GM21786 (cell line): ENCODE measurements around the gene TMEM43.
"Not testable (repeated sequence)": the region's sequence is repeated elsewhere in the genome, so short reads cannot be mapped to it uniquely, and the experiment has no call there.

ENCODE experiments used
- ATAC-seq: cut with Tn5 transposase; IDR thresholded peaks from one replicate; pipeline ENCODE4 v1.9.1; 2021; ENCODE audit not compliant: unreplicated experiment

The TMEM43 gene, protein sequence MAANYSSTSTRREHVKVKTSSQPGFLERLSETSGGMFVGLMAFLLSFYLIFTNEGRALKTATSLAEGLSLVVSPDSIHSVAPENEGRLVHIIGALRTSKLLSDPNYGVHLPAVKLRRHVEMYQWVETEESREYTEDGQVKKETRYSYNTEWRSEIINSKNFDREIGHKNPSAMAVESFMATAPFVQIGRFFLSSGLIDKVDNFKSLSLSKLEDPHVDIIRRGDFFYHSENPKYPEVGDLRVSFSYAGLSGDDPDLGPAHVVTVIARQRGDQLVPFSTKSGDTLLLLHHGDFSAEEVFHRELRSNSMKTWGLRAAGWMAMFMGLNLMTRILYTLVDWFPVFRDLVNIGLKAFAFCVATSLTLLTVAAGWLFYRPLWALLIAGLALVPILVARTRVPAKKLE

DNA sequence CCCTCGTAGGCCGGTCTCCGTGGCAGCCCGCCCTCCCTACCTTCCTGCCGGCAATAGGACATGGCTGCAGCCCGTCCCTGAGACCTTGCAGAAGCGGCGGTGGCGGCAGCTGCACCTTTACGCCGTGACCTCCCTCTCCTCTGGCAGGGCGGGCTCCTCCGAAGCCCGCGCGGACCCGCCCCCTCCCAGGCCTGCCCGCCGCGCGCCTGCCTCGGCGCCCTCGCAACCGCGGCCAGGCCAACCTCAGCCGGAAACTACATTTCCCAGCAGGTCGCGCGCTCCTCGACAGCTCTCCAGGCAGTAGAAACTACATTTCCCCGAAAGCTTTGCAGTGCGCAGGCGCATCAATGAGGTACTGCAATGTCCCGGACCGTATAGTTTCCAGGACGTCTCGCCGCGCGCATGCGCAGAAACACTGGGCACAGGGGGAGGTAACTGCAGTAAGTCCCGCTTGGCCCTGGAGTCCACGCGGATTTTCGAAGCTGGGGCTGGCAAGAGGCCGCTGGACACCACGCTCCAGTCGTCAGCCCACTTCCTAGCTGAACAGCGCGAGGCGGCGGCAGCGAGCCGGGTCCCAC is at the start of gene TMEM43, which contains the start of gene CHCHD4:
TMEM43 (plus strand) TSS at position 438 of the 578 bp plus-strand sequence. CDS start 142 bp downstream, outside the sequence.
CHCHD4 (minus strand) TSS at position 256 of the 578 bp plus-strand sequence; CDS start at position 62, 194 bp downstream.
- ATAC-seq, result peak; percentile 84

DNA sequence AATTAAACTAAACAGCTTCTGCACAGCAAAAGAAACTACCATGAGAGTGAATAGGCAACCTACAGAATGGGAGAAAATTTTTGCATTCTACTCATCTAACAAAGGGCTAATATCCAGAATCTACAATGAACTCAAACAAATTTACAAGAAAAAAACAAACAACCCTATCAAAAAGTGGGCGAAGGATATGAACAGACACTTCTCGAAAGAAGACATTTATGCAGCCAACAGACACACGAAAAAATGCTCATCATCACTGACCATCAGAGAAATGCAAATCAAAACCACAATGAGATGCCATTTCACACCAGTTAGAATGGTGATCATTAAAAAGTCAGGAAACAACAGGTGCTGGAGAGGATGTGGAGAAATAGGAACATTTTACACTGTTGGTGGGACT is 49.6 kb upstream of the TMEM43 start:
- ATAC-seq, result not testable (repeated sequence)

DNA sequence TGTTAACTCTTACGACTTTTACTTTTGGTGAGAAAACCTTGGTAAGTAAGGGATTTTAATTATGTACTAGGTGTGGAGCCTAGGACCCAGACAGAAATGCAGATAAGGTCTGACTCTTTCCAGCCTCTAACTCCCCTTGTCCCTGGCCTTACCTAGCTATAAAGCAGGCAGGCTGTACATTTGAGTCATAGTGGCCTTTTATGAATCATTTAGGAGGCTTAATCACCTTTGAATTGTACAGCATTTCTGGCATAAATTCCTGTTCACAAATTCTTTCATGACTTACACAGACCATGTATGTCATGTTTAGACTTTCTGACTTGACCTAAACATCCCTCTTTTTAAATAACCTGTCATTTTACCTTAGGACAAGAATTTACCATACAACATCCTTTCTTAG is 47.5 kb upstream of the TMEM43 start:
- ATAC-seq, result no peak

DNA sequence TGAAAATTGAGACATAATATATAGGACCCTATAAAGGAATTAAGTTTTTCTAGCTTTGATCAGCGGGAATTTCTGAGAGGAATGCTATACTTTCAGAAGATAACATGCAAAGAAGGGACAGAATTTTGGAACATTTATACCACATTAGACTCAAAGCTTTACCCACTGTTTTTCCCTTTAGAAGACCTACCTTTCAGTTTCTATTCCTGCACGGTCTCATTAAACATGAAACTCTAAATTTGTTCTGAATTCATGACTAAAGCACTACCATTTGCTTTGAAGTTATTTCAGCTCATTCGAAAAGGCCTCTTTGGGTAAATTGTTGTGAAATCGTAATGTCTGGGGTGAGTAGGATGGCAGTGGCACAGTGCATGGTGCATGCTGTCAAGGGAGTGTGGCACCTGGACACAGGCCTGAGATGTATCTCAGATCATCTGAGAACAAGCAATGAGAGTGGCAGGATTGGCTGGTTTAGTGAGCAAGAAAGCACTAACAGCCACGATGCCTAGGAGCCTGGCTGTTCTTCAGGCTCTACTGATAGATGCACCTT is 42.7 kb upstream of the TMEM43 start:
- no peak for ATAC-seq

DNA sequence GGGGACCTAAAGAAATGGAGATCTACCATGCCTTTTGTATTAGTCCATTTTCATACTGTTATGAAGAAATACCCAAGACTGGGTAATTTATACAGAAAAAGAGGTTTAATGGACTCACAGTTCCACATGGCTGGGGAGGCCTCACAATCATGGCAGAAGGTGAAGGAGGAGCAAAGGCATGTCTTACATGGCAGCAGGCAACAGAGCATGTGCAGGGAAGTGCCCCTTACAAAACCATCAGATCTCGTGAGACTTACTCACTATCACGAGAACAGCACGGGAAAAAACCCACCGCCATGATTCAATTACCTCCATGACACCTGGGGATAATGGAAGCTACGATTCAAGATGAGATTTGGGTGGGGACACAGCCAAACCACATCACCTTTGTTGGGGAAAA is 37.4 kb upstream of the TMEM43 start:
- ATAC-seq, result not testable (repeated sequence)

DNA sequence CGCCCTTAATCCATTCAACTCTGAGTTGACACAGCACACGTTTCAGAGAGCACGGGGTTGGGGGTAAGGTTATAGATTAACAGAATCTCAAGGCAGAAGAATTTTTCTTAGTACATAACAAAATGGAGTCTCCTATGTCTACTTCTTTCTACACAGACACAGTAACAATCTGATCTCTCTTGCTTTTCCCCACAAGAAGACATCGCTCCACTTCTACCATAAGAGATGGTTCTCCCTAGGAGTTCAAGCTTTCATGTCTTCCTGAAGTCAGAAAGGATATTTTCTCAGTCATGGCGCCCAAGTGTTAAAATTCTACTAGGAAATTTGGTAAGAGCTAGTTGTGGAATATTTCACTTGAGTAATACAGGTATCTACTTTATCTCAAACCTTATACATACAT is 32.9 kb upstream of the TMEM43 start:
- ATAC-seq, result not testable (repeated sequence)

DNA sequence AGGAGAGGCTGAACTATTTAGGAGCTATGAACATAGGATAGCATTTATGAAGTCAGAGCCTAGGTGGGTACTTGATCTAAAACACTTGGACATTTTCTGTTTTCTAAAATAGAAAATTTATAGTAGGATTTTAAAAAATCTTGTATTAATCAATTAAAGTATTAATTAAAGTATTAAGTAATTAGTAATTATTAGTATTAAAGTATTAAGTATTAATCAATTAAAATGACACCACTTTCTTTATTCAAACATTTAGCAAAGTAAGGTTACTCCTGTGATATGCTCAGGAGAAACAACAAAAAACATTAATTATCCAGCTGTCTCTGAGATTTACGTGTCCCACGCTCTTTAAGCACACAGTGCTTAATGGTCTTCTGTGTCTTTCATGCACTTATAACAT is 32.4 kb upstream of the TMEM43 start:
- no peak for ATAC-seq

DNA sequence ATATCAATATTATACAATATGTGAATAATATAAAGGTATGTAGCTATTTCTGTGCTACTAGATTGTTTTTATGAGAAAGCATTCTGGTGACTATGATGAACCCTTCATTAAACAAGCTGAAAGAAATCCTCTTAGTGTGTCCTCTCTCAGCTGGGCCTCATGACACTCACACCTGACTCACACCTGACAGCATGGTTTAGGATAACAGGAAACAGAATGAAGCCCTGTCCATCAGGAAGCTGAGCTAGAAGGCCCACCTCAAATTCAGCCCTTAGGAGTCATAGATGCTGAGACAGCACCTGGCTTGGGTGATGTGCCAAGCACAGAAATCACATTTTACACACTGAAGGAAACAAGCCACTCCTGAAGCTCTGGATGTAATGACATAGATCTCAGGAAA is 31.0 kb upstream of the TMEM43 start:
- no peak for ATAC-seq

DNA sequence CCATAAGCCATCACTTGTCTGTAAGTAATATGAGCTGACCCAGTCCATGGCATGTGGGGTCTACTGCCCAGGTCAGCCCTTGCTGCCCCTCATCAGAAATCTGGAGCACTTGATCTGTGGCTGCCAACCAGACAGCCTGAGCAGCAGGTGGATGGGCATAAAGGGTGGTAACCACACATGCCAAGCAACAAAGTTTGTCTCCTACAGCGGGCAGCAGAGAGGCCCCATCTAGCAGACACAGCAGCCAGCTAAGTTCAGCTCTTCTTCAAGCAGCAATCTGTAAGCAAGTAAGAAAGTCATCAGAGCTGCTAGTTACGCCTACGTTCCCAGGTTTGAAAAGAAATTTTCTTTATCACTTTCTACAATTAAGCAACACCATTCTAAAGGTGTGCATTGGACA is 28.1 kb upstream of the TMEM43 start:
- no peak for ATAC-seq

DNA sequence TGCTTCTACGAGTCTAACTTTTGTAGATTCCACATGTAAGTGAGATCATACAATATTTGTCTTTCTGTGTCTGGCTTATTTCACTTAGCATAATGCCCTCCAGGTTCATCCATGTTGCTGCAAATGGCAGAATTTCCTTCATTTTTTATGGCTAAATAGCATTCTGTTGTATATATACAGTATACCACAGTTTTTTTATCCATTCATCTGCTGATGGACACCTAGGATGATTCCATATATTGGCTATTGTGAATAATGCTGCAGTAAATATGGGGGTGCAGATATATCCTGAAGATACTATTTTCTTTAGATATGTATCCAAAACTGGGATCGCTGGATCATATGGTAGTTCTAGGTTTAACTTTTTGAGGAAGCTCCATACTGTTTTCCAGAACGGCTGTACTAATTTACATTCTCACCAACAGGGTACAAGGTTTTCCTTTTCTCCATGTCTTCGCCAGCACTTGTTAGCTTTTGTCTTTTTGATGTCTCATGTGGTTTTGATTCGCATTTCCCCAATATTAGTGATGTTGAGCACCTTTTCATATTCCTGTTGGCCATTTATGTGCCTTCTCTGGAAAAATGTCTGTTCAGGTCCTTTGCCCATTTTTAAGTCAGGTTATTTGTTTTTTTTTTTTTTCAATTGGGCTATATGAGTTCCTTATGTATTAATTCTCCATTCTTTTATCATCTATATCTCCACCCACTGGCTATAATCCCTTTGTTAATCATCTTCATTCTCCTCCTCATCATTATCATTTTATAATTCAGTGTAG is 27.0 kb upstream of the TMEM43 start:
- no peak for ATAC-seq

DNA sequence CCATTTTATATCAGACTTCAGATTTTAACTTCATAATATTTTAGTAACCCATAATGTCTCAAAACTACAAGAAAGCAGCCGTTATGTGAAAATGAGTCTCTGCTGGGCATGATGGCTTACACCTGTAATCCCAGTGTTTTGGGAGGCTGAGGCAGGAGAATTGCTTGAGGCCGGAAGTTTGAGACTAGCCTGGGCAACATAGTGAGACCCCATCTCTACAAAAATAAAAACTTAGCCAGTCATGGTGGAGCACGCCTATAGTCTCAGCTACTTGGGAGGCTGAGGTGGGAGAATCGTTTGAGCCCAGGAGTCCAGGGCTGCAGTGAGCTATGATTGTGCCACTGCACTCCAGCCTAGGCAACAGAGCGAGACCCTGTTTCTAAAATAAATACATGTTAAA is 15.0 kb upstream of the TMEM43 start:
- ATAC-seq, result not testable (repeated sequence)

DNA sequence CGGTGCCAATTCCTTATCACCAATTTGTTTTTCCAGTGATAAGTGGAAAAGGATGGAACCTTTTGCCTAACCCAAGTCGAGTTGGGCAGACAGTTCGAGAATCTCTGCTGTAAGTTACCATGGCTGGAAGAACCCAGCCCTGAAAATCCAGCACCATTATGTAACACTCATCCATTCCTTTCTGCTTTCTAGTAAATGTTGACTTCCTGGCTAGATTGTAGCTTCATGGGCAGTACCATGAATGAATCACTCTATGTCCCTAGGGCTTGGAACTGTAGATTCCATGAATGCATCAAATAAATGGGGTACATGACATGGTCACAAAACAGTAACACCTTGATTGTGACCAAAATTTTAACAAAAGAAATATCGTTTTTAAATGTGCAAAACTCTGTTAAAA is 14.2 kb upstream of the TMEM43 start:
- ATAC-seq, result no peak

DNA sequence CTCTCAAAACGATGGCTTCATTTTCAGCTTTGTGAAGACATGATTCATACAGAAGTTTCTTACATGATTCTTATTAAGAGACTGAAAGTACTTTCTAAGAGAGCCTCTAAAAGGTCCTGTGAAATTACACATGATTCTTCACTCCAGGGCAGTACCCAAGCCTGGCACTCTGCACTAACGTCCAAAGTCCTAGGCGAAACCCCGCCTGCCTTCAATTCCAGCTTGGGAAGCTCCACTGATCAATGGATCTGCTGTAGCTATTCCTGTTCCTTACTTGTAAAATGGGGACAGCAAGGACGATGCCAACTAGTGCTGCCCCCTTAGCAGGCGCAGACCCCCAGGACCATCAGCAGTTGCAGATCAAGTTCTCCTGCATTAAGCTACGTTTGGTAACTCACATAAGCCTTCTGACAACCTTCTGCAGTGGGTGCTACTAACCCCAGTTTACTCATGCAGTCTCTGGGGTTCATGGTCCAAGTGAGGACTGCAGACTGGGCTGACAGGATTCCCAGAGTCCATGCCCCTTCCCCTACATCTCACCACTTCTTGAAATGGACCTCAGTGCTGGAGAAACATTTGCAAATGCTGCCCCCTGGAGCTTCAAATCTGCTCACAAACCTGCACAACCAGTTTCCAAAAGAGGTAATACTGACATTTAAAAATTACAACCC is 10.8 kb upstream of the TMEM43 start:
- ATAC-seq, result no peak

DNA sequence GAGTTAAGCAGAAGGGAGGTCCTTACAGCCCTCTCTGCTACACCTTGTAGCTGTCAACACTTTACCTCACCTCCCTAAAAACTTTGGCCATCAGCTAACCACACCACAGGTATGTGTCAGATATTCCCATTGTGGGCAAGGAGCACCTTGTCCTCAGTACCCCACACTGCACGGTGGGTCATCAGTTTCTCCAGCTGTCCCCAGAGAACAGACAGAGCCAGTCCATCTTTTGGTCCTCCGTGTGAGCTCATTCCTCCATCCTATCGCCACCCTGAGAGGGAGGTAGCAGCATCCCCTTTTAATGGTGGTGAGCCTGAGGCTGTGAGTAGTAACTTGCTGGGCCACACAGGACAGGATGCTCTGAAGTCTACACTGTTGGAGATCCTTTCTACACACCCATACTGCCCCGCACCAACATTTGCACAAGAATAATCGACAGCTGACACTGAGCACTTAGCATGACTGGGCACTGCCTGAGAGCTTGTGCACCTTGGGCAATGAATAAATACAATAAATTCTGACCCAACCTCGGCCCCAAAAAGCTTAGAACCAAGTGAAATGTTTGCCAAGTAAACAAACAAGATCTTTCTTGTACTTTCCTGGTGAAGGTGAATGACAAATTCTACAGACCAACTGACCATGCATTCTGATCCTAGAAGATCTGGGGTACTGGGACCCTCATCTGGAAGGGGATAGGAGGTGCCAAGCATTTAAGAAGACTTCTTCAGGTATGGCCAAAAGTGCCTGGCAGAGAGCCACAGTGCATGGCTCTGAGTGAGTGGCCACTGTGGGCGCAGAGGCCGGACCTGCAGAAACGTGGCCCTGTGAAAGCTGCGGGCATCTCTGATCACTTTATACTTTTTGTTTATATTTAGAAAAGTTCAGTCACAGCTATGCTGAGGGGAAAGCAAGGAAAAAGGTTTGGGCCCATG is 7.1 kb upstream of the TMEM43 start:
- ATAC-seq, result no peak

DNA sequence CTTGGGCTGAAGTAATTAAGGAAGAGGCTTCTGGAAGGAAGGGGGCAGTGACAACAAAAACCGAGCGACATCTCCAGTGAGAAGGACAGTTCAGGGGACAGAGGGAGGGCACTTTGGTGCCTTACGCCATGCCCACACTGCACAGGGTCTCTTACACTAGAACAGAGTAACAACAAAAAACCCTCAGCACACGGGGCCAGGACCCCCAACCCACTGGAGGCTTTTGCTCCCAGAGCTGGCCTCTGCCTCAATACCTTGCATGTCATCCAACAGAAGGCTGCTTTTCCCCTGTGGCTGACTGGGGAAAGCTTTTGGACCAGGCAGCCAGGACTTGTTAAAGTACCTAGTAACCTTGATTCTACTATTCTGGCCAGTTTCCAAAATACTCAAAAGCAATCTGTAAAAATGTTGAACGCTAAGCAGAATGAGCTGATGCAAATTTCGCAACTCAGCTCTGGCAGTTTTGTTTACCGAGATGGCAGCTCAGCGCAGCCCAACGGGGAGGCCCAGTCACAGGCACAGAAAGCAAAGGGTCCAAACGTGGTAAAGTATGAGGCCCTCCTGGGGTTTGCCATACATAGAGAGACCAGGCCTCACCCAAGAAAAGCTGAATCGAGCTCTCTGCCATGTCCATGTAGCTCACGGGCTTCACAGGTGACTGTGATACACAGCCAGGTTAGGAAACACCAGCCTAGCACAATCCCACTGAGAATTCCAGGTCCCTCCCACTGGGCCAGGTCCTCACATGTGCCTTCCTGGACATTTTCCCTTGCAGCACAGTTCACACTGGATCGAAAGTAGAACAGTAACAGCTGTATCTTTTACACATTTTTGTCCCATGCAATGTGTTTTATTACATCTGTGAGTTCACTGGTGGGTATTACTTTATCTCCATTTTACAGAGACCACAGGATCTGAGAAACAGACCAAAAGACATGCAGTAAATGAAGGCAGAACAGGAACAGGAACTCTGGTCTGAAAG is 6.2 kb upstream of the TMEM43 start:
- ATAC-seq, result no peak

DNA sequence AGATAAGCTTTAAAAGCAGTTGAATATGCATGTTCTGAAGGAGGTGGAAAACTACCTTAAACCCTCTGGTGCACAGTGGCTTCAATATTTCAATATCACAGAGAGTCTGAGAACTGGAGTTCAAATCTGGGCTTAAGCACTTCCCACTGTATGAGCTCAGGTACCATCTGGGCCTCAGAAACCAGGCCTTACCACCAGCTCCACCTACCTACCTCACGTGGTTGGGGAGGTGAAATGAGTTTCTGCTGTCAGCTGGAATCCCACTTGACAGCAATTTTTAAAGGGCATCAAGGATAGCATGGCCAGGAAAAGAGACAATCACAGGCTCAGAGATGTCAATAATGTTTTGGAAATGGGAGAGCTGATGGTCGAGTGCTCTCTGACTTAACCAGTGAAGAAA is 5.2 kb upstream of the TMEM43 start:
- ATAC-seq, result no peak

DNA sequence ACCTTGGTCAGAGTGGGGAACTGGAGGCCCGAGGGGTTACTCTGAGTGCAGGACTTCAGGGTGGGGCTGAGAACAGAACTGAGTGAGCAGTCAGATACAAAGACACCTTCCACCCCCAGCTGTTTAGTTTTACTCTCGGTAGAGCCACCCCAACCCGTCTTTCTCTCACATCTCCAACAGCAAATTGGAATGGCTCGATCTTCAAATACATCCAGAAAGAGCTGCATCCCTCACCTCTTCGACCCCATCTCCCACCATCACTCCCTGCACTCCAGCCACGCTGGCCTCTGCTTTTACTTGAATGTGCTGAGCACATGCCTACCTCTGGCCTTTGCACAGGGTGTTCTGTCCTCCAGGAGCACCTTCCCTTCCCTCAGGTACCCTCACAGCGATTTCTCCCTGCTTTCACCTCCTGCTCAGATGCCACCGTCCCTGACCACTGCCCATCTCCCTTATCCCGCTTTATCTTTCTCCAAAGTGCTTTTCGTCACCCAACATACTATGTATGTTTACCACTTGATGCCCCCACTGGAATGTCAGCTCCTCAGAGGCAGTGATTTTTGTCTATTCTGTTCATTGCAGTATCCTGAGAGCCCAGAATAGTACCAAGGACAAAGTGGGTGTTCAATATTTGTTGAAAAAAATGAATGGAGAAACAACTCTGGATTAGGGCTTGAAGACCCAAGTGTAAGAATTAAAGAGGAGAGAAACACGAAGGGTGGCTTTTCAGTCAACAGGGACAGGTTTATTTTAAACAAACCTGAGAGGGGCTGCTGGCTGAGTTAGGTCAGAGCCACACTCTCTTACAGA is 4.5 kb upstream of the TMEM43 start:
- no peak for ATAC-seq

DNA sequence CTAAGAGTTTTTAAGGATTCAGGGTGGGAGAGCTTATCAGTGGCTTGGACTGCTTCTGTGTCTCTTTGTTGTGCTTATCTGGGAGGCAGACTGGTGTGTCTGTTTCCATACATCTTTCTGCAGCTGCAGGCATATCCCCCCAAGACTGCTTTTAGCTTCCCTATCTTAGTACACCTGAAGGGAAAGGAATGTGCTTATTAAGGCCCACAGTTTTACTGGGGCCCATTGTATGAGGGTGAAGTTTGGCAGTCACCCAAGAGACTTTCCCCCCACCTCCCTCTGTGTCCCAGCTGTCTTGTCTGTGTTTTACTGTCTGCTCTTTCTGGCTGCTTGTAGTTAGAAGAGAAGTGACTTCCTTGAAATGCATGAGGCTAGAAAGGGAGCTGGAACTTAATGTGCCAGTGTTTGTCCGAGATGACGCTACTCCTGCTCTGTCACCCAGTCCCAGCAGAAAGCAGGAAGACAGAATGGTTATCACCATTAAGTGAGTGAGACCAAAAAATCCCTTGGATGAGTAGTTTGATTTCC is 3.9 kb upstream of the TMEM43 start:
- ATAC-seq, result not testable (repeated sequence)
